Measurements from ENCODE around the gene ARL3. TPM values are rescaled to one million over a fixed set of nuclear protein-coding genes. Genes with fewer than 3 reads are reported as not detected.
A peak's percentile ranks its signal among the peaks of the same experiment; 100 is the strongest.

ARL3 gene
- total RNA-seq, 1 donor from 2014 or later: 5.9 TPM

- DNase-seq (ENCODE audit: low read depth): no peak
- TF ChIP-seq CTCF (IDR thresholded peaks at IDR 0.05; ENCODE audit: insufficient read depth, low read length, poor library complexity, severe bottlenecking): no peak
- no peaks in the 10 kb centered on the region for H3K27me3 ChIP-seq (ENCODE audit: control insufficient read depth, insufficient read depth, low read length)
- H3K4me3 ChIP-seq (ENCODE audit: low read depth, low read length): no peak overlapping the region
- H3K36me3 ChIP-seq (ENCODE audit: control insufficient read depth, insufficient read depth, low read length): no peaks in the 10 kb centered on the region
Measured at GRCh38 chr10:102758240-102758932, 44.2 kb upstream of the ARL3 start.

- H3K36me3 ChIP-seq (ENCODE audit: control insufficient read depth, insufficient read depth, low read length): no peaks in the 10 kb centered on the region
- DNase-seq (ENCODE audit: low read depth): no peak
- H3K27me3 ChIP-seq (ENCODE audit: control insufficient read depth, insufficient read depth, low read length): no peaks in the 10 kb centered on the region
- H3K4me3 ChIP-seq (ENCODE audit: low read depth, low read length): no peak overlapping the region
- no peak for TF ChIP-seq CTCF (IDR thresholded peaks at IDR 0.05; ENCODE audit: insufficient read depth, low read length, poor library complexity, severe bottlenecking)
Measured at GRCh38 chr10:102757323-102757722, 43.1 kb upstream of the ARL3 start.

GRCh38 chr10:102753718-102754117 lies 39.5 kb upstream of the ARL3 start:
- H3K27me3 ChIP-seq (ENCODE audit: control insufficient read depth, insufficient read depth, low read length): no peaks in the 10 kb centered on the region
- TF ChIP-seq CTCF (IDR thresholded peaks at IDR 0.05; ENCODE audit: insufficient read depth, low read length, poor library complexity, severe bottlenecking): no peak

GRCh38 chr10:102752934-102753664 lies 38.9 kb upstream of the ARL3 start:
- no peak for DNase-seq (ENCODE audit: low read depth)
- TF ChIP-seq CTCF (IDR thresholded peaks at IDR 0.05; ENCODE audit: insufficient read depth, low read length, poor library complexity, severe bottlenecking): peak; percentile 65
- Histone ChIP-seq H3K4me3 (ENCODE audit: low read depth, low read length) (no peak overlapping the region), H3K27me3 (ENCODE audit: control insufficient read depth, insufficient read depth, low read length) (no peaks in the 10 kb centered on the region), H3K36me3 (ENCODE audit: control insufficient read depth, insufficient read depth, low read length) (no peaks in the 10 kb centered on the region)

More at GRCh38 chr10:102753718-102754117, 39.5 kb upstream of the ARL3 start:
- no peaks in the 10 kb centered on the region for H3K36me3 ChIP-seq (ENCODE audit: control insufficient read depth, insufficient read depth, low read length)
- no peak for DNase-seq (ENCODE audit: low read depth)
- H3K4me3 ChIP-seq (ENCODE audit: low read depth, low read length): no peak overlapping the region

GRCh38 chr10:102752266-102752930 lies 38.2 kb upstream of the ARL3 start:
- H3K27me3 ChIP-seq (ENCODE audit: control insufficient read depth, insufficient read depth, low read length): no peaks in the 10 kb centered on the region
- no peaks in the 10 kb centered on the region for H3K36me3 ChIP-seq (ENCODE audit: control insufficient read depth, insufficient read depth, low read length)
- DNase-seq (ENCODE audit: low read depth): no peak
- TF ChIP-seq CTCF (IDR thresholded peaks at IDR 0.05; ENCODE audit: insufficient read depth, low read length, poor library complexity, severe bottlenecking): no peak
- no peak overlapping the region for H3K4me3 ChIP-seq (ENCODE audit: low read depth, low read length)
